ENCODE measurements around the gene GNA14.
"Not testable (repeated sequence)": the region's sequence is repeated elsewhere in the genome, so short reads cannot be mapped to it uniquely, and the experiment has no call there.

Gene GNA14

DNA sequence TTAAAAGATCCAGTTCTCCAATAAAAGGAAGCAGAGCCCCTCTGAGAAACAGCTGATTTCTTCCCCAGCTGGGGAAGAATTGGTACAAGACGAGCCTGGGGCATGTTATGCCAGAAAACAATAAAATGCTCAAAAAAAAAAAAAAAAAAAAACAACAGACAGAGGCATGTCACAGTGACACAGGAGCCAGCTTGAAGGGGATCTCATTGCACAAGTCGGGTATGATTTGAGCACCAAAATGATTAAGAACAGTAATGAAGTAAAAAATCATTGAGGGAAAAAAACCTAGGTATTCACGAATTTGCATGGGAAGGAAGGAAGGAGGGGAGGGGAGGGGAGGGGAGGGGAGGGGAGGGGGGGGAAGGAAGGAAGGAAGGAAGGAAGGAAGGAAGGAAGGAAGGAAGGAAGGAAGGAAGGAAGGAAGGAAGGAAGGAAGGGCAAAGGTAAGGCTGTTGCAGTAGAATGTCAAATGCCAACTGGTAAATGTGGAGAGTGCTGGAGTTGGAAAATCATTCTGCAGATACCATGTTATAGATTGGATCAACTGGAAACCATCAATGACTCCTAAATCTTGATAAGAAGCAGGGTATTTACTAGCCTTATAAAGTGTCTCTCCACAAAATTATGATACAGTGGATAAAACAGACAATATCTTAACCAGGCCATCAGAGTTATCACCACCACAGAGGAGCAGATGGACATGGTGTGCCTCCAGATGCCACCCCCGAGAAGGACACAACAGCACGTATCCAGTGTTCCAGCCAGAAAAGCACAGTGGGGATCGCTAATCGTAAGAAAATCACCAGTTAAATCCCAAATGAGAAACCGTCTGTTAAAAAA lies 7.2 kb downstream of the GNA14 start:
- no peak for DNase-seq

DNA sequence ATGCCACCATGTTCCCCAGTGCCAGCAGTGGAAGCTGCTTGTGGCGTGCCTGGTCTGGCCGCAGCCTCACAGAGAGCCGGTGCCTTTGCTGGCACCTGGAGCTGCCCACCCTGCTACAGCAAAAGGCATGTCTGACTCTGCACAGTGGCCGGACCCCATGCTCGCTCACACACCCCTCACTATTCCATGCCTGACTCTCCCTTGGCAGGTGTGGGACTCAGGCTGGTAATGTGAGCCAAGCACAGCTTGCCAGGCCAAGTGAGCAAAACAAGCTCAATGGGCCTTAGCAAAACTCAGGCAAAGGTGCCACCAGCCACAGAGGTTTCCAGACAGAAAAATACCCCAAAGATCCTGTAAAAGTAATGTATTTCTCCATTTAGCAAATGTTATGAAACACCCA lies 15.5 kb downstream of the GNA14 start:
- no peak for DNase-seq

DNA sequence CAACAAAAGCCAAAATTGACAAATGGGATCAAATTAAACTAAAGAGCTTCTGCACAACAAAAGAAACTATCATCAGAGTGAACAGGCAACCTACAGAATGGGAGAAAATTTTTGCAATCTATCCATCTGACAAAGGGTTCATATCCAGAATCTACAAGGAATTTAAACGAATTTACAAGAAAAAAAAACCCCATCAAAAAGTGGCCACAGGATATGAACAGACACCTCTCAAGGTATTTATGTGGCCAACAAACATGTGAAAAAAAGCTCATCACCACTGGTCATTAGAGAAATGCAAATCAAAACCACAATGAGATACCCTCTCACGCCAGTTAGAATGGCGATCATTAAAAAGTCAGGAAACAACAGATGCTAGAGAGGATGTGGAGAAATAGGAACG lies 19.3 kb downstream of the GNA14 start:
- not testable (repeated sequence) for DNase-seq

DNA sequence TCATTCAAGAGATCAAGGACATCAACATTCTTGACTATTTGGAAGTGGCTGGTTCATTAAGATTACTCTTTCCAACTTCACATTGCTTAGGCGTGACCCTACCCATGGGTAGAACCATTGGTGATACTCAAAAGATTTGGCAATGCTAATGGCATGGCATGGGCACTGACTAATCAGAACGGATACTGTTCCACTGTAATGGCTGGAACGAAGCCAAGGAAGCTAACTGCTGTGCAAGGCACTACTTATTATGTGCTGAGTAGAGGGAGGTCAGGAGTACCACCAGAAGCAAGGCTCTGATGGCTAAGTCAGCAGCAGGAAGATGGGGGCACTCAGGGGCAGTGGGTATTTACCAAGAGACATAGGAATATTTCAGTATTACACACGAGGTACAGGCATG lies 31.9 kb downstream of the GNA14 start:
- no peak for DNase-seq

DNA sequence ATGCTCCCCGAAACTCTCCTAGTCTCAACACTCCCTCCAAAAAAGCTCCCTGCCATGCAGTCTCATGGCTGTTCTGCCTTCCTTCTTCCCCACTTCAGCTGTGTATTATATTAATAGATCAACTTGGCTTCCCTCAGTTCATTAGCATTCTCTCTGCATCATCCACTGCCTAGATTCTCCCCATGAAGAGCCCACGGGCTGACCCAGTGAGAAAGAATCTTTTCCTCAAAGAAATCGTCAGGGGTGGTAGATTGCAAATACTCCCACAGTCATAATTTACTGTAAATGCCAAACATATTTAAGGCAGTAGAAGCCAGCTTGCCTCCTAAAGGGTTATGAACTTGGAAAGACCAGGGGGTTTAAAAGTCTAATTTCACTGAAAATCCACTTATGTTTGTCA lies 33.5 kb downstream of the GNA14 start:
- no peak for DNase-seq

DNA sequence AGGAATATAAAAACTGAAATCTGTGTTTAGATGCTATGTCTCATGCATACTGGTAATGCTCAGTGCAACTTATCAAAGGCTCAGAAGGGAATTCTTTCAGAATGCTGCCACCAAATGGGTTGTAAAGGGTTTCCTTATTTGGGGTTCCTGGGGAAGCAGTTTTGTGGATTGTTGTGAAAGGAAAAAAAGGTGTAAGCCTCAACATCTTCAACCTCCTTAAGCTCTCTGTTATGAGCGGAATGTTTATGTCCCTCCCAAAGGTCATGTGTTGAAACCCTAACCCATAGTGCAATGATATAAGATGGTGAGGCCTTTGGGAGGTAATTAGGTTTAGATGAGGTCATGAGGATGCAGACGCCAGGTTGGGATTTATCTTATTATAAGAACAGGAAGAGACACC lies 41.6 kb downstream of the GNA14 start:
- DNase-seq: no peak

DNA sequence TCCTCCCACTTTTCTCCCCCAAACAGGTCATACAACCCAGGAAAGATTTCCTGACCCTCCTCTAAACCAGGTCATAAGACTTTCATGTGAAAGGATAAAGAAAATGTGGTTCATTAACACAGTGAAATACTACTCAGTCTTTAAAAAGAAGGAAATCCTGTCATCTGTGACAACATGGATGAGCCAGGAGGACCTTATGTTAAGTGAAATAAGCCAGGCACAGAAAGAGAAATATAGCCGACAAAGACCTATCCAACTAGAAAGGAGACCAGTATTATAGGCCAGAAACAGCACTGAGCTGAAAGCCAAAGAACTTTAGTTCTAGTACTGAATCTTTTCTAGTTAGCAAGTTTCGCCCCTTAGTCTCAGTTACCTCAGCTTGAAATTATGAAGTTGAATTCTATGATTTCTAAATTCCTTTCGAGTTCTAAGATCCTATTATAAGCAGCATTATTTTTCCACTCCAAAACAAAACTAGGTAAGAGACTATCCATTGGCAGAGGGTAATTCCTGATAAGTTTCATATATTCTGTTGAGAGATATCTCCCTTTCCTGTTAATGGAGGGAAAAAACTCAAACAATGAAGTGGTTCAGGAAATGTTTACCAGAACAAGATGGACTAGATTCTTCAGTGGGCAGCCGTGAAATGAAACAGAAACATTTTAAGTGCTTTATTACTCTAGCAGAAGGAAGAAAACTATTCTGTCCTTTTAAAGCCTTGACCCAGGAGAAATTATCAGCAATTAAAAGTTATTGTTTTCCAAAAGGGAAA lies 42.5 kb downstream of the GNA14 start:
- no peak for DNase-seq

DNA sequence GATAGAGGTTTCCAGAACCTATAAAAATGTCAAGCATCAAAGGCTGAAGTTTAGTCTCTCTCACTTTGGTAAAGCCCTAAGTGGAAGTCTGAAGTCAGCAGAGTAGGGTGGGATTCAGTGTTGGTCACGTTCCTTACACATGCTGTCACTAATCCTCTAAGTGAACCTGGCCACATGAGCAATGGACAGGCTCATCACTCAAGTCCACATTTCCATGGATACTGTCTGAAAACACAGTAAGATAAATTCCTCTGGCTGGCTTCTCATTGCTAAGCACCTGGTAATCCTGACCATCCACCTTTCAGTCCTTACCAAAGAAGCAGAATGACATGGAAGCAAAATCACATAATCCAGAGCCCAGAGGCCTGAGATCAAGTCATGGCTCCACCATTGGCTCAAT lies 43.8 kb downstream of the GNA14 start:
- no peak for DNase-seq

DNA sequence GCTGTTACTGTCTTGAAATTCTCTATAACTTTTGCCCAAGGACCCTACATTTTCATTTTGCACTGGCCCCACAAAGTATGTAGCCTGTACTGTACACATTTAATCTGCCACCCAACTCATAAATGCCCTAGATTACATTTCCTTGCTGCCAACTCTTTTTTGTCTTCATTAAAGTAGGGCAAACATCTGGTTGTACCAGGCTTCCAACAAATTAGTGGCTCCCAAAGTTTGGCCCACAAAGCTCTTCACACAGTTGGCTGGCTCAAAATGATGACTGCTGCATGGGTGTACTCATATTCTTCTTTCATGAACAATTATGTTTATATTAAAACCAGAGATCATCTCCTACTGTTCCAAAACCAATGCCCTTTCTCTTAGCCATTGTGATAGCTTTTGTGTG lies 45.3 kb downstream of the GNA14 start:
- DNase-seq: no peak

DNA sequence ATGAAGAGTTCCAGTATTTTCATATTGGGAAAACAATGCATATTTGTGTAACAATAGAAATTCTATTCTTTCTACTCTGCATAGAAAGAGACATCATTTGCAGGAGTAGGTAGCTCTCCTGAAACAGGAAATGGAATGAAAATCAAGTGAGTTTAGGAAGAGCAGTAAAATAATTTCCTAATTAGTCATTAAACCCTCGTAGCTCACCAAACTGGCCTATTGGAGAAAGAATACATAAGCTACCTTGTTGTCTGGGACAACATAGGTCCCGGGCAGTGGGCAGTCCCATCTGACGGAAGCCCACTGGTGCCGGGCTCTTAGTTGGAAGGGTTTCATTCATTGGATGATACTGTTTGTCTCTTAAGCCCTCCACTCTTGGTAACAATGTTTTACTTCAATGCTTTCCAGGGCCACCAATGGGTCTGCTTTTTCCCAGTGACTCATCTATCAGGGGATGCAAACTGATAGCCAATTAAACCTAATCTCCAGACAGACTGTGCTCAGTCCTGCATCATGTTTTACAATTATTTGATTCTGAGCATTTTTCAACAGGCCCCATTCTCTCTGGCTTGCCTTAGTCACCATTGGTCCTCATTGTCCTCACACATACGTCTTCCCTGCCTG lies 46.5 kb downstream of the GNA14 start:
- DNase-seq: no peak

DNA sequence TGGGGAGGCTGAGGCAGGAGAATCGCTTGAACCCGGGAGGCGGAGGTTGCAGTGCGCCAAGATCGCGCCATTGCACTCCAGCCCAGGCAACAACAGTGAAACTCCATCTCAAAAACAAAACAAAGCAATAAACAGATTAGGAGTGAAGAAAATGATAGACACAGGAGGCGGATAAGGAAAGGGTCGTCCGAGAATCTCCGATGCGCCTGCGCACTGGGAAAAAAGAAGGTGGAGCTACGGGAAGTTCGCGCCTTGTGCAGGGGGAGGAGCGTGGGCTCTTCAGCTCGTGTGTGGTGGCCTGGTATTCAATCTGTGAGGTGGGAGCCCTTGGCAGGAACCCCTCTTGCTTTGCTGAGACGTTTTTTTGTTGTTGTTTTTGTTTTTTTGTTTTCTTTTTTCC lies 47.3 kb downstream of the GNA14 start:
- no peak for DNase-seq

DNA sequence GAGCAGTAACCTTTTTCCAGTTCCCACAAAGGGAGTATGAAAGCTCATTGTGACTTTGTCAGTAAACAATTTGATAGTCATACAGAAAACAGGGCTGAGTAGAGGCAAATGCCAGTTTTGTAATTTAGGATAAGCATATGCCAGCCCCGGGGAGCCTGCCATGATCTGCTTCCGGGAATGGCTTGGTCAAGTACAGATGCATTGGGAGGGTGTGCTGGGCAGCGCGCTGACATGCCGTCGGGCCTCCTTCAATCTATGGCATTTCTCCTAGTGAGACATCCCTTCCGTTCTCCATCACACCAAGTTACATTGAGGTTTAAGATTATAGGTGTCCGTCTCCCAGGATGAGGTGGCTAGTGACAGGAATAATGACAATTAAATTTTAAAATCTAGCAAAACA lies 48.6 kb downstream of the GNA14 start:
- no peak for DNase-seq

DNA sequence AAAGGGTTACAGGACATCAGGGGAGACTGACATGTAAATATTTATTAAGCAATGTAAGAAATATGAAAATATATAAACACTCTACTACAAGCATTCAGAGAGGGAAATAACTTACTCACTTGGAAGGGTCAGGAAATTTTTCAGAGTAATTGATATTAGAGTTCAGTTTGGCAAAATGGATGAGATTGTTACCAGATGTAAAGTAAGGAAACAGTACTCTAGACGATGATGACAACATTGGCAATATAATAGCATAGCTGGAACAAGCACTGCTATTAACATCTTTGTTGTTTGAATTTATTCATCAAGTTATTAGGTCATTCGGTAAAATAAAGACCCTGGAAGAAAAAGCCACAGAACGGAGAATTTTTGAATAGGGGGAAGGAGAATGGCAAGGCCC lies 49.1 kb downstream of the GNA14 start:
- no peak for DNase-seq

DNA sequence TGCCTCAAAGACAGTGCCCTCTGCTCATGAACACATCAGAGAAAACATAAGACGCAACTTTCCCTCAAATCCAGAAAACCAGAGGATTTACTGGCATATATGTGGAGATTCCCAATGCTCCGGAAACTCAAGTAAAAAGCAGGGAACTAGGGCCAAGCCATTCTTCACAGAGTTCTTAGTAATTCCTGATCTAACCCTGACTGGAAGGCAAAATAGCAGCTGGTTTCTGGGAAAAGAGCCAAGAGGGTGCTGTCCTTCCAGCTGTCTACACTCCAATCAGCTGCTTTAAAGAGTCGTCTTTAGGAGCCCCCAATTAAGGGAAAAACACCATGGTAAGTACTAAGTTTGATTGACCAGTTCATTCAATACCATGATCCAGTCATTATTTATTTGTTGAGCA lies 49.6 kb downstream of the GNA14 start:
- DNase-seq: no peak

DNA sequence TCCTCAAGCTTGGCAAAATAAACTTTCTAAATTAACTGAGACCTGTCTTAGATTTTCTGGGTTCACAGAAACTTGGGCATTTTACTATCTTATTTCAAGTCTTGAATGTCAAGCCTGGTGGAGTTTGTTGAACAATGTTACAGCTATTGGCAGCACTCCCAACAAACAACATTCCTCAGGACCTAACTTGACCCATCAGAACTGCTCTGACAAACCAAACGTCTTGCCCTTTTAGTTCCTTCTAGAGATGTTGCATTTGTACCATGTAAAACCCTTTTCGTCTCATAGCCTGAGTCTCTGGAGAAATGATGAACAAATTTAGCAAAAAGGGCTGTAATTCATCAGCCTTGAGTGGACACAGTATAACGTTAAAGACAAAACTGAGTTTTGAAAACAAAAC lies 51.1 kb downstream of the GNA14 start:
- DNase-seq: no peak

DNA sequence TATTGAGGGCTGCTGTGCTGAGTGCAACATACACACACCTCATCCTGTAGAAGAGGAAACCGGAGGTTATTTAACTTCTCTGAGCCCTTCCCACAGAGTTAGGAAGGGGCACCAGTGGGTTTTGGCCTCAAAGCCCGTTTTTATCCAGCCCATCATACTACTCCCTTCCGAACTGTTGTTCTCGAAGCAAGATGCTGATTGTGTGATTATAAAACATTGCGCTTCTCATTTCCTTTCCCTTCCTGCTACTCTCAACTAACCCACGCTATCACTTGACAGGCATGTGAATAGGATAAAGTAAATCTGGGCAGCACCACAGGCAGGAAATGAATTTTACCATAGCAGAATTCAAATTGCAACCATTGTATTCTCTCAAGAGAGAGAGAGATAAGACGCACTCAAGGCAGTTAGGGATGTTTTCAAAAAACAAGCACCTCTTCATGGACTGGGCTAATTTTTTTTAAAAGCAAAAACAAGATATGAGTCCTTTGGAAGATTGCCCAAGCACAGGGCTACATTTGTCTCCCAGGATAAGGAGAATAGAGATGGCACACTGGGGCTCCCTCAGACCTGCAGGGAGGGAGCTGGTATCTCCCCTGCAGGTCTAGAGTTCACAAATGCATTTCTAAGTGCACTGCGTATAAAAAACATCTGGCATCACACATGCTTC lies 52.6 kb downstream of the GNA14 start:
- DNase-seq: no peak

DNA sequence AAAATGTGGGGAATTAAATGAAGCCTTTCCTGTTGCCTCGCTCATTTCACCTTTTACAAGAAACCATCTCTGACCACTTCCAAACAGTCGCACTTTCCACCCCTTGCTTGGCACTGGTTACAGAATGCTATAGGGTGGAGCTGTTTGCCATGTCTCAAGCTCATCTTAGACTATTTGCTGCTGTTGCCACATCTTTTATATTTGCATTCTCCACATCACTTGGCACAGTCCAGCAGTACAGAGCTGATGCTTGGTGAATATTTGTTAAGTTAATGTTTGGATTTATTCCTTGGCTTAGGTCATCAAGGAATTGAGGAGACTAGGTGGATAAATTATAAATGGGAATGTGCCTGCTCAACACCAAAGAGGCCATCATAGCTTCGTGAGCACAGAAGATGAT lies 53.2 kb downstream of the GNA14 start:
- DNase-seq: no peak

DNA sequence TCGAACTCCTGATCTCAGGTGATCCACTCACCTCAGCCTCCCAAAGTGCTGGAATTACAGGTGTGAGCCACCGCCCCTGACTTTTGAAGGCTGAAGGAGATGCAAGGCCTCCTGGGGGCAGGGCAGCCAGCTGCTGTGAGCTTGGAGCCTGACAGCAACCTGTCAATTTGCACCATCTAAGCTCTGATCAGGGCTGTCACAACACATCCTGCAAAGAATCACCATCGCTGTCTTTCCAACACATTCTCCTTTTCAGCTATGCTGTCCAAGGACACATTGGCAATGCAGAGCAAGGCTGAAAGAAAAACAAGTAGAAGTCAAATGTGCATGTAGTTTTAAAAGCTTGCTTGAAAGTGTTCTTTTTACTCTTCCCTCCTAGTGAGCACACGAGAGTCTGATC lies 54.6 kb downstream of the GNA14 start:
- DNase-seq: no peak

DNA sequence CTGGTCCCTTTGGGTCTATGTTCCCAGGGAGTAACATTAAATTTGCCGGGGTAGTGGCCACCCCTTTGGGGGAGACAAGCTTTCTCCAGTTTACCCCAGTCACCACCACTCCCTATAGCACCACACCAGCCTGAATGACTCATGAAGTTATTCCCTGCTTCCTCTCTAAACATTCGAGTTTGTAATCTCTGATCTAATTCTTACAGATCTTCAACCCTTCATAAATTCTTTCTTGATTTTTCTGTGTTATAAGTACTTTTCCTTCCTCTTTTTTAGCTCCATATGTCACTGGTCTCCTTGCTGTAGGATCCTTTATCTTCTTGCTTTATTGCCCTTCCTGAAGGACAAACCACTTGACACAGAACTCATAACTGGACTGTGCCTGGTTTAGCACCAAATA lies 55.6 kb downstream of the GNA14 start:
- no peak for DNase-seq

DNA sequence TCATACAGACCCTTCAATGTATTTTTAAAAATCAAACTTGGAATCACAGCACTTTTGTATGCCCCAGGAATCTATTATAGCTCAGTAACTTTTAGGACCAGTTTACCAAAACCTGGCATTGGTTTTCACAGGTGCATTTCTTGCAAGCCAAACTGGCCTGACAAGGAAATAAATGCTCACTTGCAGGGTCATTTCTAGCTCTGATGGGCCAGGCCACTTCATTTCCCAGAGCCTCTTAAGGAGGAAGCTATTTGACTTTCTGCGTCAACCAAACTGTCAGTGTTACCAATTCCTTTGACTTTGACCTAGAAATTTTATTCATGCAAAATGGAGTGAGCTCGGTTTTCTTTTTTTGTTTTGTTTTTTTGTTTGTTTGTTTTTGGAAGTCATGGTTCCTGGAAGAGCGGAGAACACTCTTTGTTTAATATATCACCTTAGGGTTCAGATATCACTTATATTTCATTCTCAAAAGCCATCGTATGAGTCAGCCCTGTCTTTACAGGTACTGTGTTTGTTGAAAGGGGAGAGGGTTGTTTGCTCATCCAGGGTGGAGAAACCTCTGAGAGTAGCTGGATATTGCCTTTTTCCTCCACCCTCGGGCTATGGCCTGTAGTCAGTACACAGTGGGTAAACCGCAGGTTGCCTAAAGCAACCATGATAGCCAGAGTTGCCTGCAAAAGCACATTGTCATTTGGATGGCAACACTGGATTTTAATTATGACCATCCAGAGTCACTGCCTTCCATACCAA lies 58.9 kb downstream of the GNA14 start:
- no peak for DNase-seq

DNA sequence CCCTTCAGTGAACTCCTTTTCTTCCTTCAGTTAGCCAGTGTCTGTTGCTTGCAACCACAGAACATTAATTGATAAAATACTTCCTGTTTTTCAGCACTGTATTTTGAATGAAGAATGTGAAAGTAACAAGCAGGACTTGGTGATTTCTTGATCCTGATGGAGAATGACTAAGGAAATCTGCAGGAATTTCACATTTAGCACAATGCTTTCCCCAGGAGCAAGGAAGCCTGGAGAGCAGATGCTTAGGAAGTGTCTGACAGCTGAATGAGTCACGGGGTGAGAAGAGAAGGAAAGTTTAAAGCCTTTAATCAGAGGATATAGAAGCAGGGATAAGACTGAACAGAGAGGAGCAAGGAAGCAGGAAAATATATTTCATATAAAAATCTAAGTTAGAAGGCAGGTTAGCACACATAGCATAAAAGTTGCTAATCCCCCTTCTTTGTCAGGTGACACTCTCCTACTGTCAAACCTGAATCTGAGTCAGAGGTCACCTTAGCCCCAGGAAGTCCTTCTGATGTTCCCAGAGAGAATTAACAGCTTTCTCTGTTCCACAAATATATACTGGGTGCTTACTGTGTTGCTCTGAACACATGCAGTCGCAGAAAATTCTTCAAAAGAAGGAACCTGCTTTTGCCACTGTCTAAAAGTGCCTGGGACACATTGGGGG lies 59.7 kb downstream of the GNA14 start:
- DNase-seq: no peak

DNA sequence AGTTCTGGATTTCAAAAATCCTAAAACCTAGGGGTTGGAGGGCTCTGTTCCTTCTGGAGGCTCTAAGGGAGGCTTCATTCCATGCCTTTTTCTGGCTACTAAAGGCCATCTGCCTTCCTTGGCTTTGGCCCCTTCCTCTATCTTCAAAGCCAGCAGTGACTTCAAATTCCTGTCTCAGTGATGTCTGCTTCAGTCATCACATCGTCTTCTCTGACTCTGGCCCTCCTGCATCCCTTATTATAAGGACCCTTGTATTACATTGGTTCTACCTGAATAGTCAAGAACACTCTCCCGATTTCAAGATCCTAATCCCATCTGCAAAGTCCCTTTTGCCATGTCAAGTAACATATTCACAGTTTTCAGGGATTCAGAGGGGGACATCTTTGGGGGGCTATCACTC lies 60.3 kb downstream of the GNA14 start:
- no peak for DNase-seq

All from SIG-M5 (cell line).